ENCODE results near the gene HLA-A. TPM values are rescaled to one million over a fixed set of nuclear protein-coding genes. Genes with fewer than 3 reads are reported as not detected.

HLA-A gene
- total and polyA plus RNA-seq, 7 experiments from 2014 or later = 1,540 to 3,318 (median 1,985) TPM

GRCh38 chr6:29965563-29965872 lies 23.2 kb downstream of the HLA-A start:
- Histone ChIP-seq H3K27me3 (ENCODE audit: control insufficient read depth in 2 of 2, insufficient read depth in 2 of 2, low read length in 2 of 2) (no peaks in the 10 kb centered on the region), H3K9me3 (ENCODE audit: control insufficient read depth in 2 of 3, low read length in 3 of 3) (no peaks in the 10 kb centered on the region), H3K27ac (ENCODE audit: low read depth, low read length) (peak overlapping the region; percentile 52), H3K4me3 (ENCODE audit: low read length) (peak overlapping the region; percentile 52), H3K36me3 (ENCODE audit: control insufficient read depth in 2 of 3, insufficient read depth in 3 of 3, low read length in 3 of 3) (no peaks in the 10 kb centered on the region), H3K4me1 (ENCODE audit: control insufficient read depth in 2 of 2, insufficient read depth in 2 of 2, low read length in 2 of 2) (peaks cover 22 to 30% of the 10 kb centered on the region in 2 donors)
- peak overlapping the region; percentile 77 to 94 (median 90) for H3K27ac Mint-ChIP-seq
- intact Hi-C loops (cut with micrococcal nuclease) = loop anchor here (1.0 to 5.0 kb wide), 11 partner anchors 11 to 313 kb away; partner anchors contain the start of genes HLA-A (in 2 of the 2) and POLR1H (in 1 of the 2)
- POLR2A ChIA-PET = interaction anchor here (0.7 to 13.7 kb wide), 30 partner anchors 10 to 1497 kb away, joined by 3 to 251 read pairs (median 4); partner anchors contain the start of genes HLA-A, MDC1, POLR1H and PPP1R11
- H3K4me3 Mint-ChIP-seq = peak overlapping the region; percentile 73 to 96 (median 84)
- H3K4me1 Mint-ChIP-seq = peaks cover 32 to 51% (median 46%) of the 10 kb centered on the region in 7 donors
- peaks cover 0 to under 1% (median 0%) of the 10 kb centered on the region in 5 donors for H3K27me3 Mint-ChIP-seq
- peaks cover 0 to 12% (median 0%) of the 10 kb centered on the region in 5 donors for H3K36me3 Mint-ChIP-seq
- no peak for DNase-seq
- no peak for ATAC-seq
- no peaks in the 10 kb centered on the region for H3K9me3 Mint-ChIP-seq
- CTCF ChIA-PET = interaction anchor here (0.8 to 5.4 kb wide), 5 partner anchors 10 to 240 kb away, joined by 3 to 51 read pairs (median 6); no protein-coding TSS in a partner anchor

- Histone ChIP-seq H3K27me3 (ENCODE audit: control insufficient read depth in 2 of 2, insufficient read depth in 2 of 2, low read length in 2 of 2) (no peaks in the 10 kb centered on the region), H3K36me3 (ENCODE audit: control insufficient read depth in 2 of 3, insufficient read depth in 3 of 3, low read length in 3 of 3) (no peaks in the 10 kb centered on the region), H3K9me3 (ENCODE audit: control insufficient read depth in 2 of 3, low read length in 3 of 3) (no peaks in the 10 kb centered on the region), H3K4me1 (ENCODE audit: control insufficient read depth in 2 of 2, insufficient read depth in 2 of 2, low read length in 2 of 2) (peaks cover 22 to 30% of the 10 kb centered on the region in 2 donors), H3K27ac (ENCODE audit: low read depth, low read length) (peak overlapping the region; percentile 52), H3K4me3 (ENCODE audit: low read length) (peak overlapping the region; percentile 52)
- peak overlapping the region; percentile 75 to 94 (median 87) for H3K27ac Mint-ChIP-seq
- no peaks in the 10 kb centered on the region for H3K9me3 Mint-ChIP-seq
- POLR2A ChIA-PET = interaction anchor here (0.6 to 13.7 kb wide), 26 partner anchors 10 to 1496 kb away, joined by 3 to 251 read pairs (median 4); partner anchors contain the start of genes HLA-A, TRIM26 and TRIM39
- CTCF ChIA-PET = interaction anchor here (0.6 to 5.4 kb wide), 7 partner anchors 10 to 240 kb away, joined by 3 to 51 read pairs (median 6); no protein-coding TSS in a partner anchor
- intact Hi-C loops (cut with micrococcal nuclease) = loop anchor here (1.0 to 5.0 kb wide), 13 partner anchors 10 to 314 kb away; partner anchors contain the start of genes HLA-A (in 2 of the 2) and POLR1H (in 1 of the 2)
- peak in 8 of 9 donors; percentile 30 to 68 (median 56) for DNase-seq
- peaks cover 0 to 12% (median 0%) of the 10 kb centered on the region in 5 donors for H3K36me3 Mint-ChIP-seq
- ATAC-seq = peak; percentile 50
- H3K4me1 Mint-ChIP-seq = peaks cover 32 to 51% (median 46%) of the 10 kb centered on the region in 7 donors
- H3K27me3 Mint-ChIP-seq = no peaks in the 10 kb centered on the region
- peak overlapping the region; percentile 69 to 96 (median 82) for H3K4me3 Mint-ChIP-seq
Measured at GRCh38 chr6:29965873-29966601, 23.7 kb downstream of the HLA-A start.

- Mint-ChIP-seq H3K4me1 (peaks cover 39 to 56% (median 47%) of the 10 kb centered on the region in 7 donors), H3K36me3 (peaks cover 0 to 11% (median 0%) of the 10 kb centered on the region in 5 donors), H3K9me3 (no peaks in the 10 kb centered on the region), H3K27ac (peak overlapping the region in 2 of 9 donors; percentile 32 to 47), H3K4me3 (peak overlapping the region in 1 of 10 donors; percentile 4), H3K27me3 (peaks cover 0 to 6% (median 2%) of the 10 kb centered on the region in 5 donors)
- POLR2A ChIA-PET = interaction anchor here (0.9 to 13.7 kb wide), 8 partner anchors 8 to 218 kb away, joined by 3 to 251 read pairs (median 18); partner anchors contain the start of gene HLA-A
- Histone ChIP-seq H3K4me3 (ENCODE audit: low read length) (no peak overlapping the region), H3K36me3 (ENCODE audit: control insufficient read depth in 2 of 3, insufficient read depth in 3 of 3, low read length in 3 of 3) (no peaks in the 10 kb centered on the region), H3K27ac (ENCODE audit: low read depth, low read length) (no peak overlapping the region), H3K27me3 (ENCODE audit: control insufficient read depth in 2 of 2, insufficient read depth in 2 of 2, low read length in 2 of 2) (no peaks in the 10 kb centered on the region), H3K4me1 (ENCODE audit: control insufficient read depth in 2 of 2, insufficient read depth in 2 of 2, low read length in 2 of 2) (peaks cover 22 to 30% of the 10 kb centered on the region in 2 donors), H3K9me3 (ENCODE audit: control insufficient read depth in 2 of 3, low read length in 3 of 3) (no peaks in the 10 kb centered on the region)
- DNase-seq (no peak), ATAC-seq (no peak)
- intact Hi-C loops (cut with micrococcal nuclease) = loop anchor here (1.0 to 5.0 kb wide), 7 partner anchors 41 to 315 kb away; no protein-coding TSS in a partner anchor
- CTCF ChIA-PET = interaction anchor here (0.6 to 5.4 kb wide), 11 partner anchors 10 to 793 kb away, joined by 3 to 51 read pairs (median 4); no protein-coding TSS in a partner anchor
Measured at GRCh38 chr6:29967379-29968010, 25.2 kb downstream of the HLA-A start.

- no peak overlapping the region for H3K4me3 Mint-ChIP-seq
- Histone ChIP-seq H3K27ac (ENCODE audit: low read depth, low read length) (no peak overlapping the region), H3K9me3 (ENCODE audit: control insufficient read depth in 2 of 3, low read length in 3 of 3) (no peaks in the 10 kb centered on the region), H3K27me3 (ENCODE audit: control insufficient read depth in 2 of 2, insufficient read depth in 2 of 2, low read length in 2 of 2) (no peaks in the 10 kb centered on the region), H3K4me3 (ENCODE audit: low read length) (no peak overlapping the region), H3K4me1 (ENCODE audit: control insufficient read depth in 2 of 2, insufficient read depth in 2 of 2, low read length in 2 of 2) (peaks cover 22 to 30% of the 10 kb centered on the region in 2 donors), H3K36me3 (ENCODE audit: control insufficient read depth in 2 of 3, insufficient read depth in 3 of 3, low read length in 3 of 3) (no peaks in the 10 kb centered on the region)
- ChIA-PET POLR2A (interaction anchor here (0.9 to 13.7 kb wide), 7 partner anchors 7 to 218 kb away, joined by 3 to 251 read pairs (median 28); partner anchors contain the start of gene HLA-A), CTCF (interaction anchor here (0.6 to 5.4 kb wide), 10 partner anchors 11 to 793 kb away, joined by 3 to 51 read pairs (median 4); no protein-coding TSS in a partner anchor)
- DNase-seq (no peak), ATAC-seq (no peak)
- H3K27me3 Mint-ChIP-seq = peaks cover 0 to 10% (median 4%) of the 10 kb centered on the region in 5 donors
- H3K36me3 Mint-ChIP-seq = peaks cover 0 to 11% (median 0%) of the 10 kb centered on the region in 5 donors
- peaks cover 40 to 52% (median 46%) of the 10 kb centered on the region in 7 donors for H3K4me1 Mint-ChIP-seq
- no peak overlapping the region for H3K27ac Mint-ChIP-seq
- no peaks in the 10 kb centered on the region for H3K9me3 Mint-ChIP-seq
- intact Hi-C loops (cut with micrococcal nuclease) = loop anchor here (5.0 kb wide), 4 partner anchors 44 to 316 kb away; no protein-coding TSS in a partner anchor
Measured at GRCh38 chr6:29968130-29968529, 25.8 kb downstream of the HLA-A start.

GRCh38 chr6:29968905-29969304 lies 26.6 kb downstream of the HLA-A start:
- no peak overlapping the region for H3K27ac Mint-ChIP-seq
- CTCF ChIA-PET = interaction anchor here (0.7 to 5.4 kb wide), 3 partner anchors 19 to 125 kb away, joined by 3 to 51 read pairs (median 8); no protein-coding TSS in a partner anchor
- Histone ChIP-seq H3K27me3 (ENCODE audit: control insufficient read depth in 2 of 2, insufficient read depth in 2 of 2, low read length in 2 of 2) (no peaks in the 10 kb centered on the region), H3K27ac (ENCODE audit: low read depth, low read length) (no peak overlapping the region), H3K36me3 (ENCODE audit: control insufficient read depth in 2 of 3, insufficient read depth in 3 of 3, low read length in 3 of 3) (no peaks in the 10 kb centered on the region), H3K9me3 (ENCODE audit: control insufficient read depth in 2 of 3, low read length in 3 of 3) (no peaks in the 10 kb centered on the region), H3K4me1 (ENCODE audit: control insufficient read depth in 2 of 2, insufficient read depth in 2 of 2, low read length in 2 of 2) (peaks cover 22 to 30% of the 10 kb centered on the region in 2 donors), H3K4me3 (ENCODE audit: low read length) (no peak overlapping the region)
- intact Hi-C loops (cut with micrococcal nuclease) = loop anchor here (5.0 kb wide), 4 partner anchors 43 to 317 kb away; no protein-coding TSS in a partner anchor
- H3K9me3 Mint-ChIP-seq = no peaks in the 10 kb centered on the region
- H3K36me3 Mint-ChIP-seq = peaks cover 0 to 10% (median 0%) of the 10 kb centered on the region in 5 donors
- no peak for DNase-seq
- POLR2A ChIA-PET = interaction anchor here (0.7 to 13.7 kb wide), 4 partner anchors 20 to 115 kb away, joined by 3 to 251 read pairs (median 42); partner anchors contain the start of gene HLA-A
- H3K4me3 Mint-ChIP-seq = no peak overlapping the region
- H3K27me3 Mint-ChIP-seq = peaks cover 4 to 18% (median 11%) of the 10 kb centered on the region in 5 donors
- H3K4me1 Mint-ChIP-seq = peaks cover 41 to 52% (median 42%) of the 10 kb centered on the region in 7 donors
- no peak for ATAC-seq

GRCh38 chr6:29970711-29971110 lies 28.4 kb downstream of the HLA-A start:
- Histone ChIP-seq H3K9me3 (ENCODE audit: control insufficient read depth in 2 of 3, low read length in 3 of 3) (no peaks in the 10 kb centered on the region), H3K36me3 (ENCODE audit: control insufficient read depth in 2 of 3, insufficient read depth in 3 of 3, low read length in 3 of 3) (no peaks in the 10 kb centered on the region), H3K4me1 (ENCODE audit: control insufficient read depth in 2 of 2, insufficient read depth in 2 of 2, low read length in 2 of 2) (peaks cover 18 to 25% of the 10 kb centered on the region in 2 donors), H3K27ac (ENCODE audit: low read depth, low read length) (no peak overlapping the region), H3K27me3 (ENCODE audit: control insufficient read depth in 2 of 2, insufficient read depth in 2 of 2, low read length in 2 of 2) (peaks cover 0 to 5% of the 10 kb centered on the region in 2 donors), H3K4me3 (ENCODE audit: low read length) (no peak overlapping the region)
- Mint-ChIP-seq H3K36me3 (peaks cover 0 to 10% (median 0%) of the 10 kb centered on the region in 5 donors), H3K4me3 (no peak overlapping the region), H3K27ac (no peak overlapping the region), H3K27me3 (peaks cover 18 to 36% (median 29%) of the 10 kb centered on the region in 5 donors), H3K4me1 (peaks cover 41 to 48% (median 44%) of the 10 kb centered on the region in 7 donors), H3K9me3 (no peaks in the 10 kb centered on the region)
- POLR2A ChIA-PET = no interaction called here
- intact Hi-C loops (cut with micrococcal nuclease) = no loop called here
- CTCF ChIA-PET = no interaction called here
- DNase-seq = no peak
- no peak for ATAC-seq
